Keratinocyte (primary cell): Measurements from ENCODE around the gene CACNB2. TPM values are rescaled to one million over a fixed set of nuclear protein-coding genes. Genes with fewer than 3 reads are reported as not detected.

Experiments used
- DNase-seq: peaks from one replicate; pipeline ENCODE4 v3.0.0-alpha.2; 2011; ENCODE audit warnings: low read depth, missing footprints, low spot score
- FAIRE-seq: peaks from 2 replicates; lab custom pipeline; 2011; peaks lifted over from hg19 to GRCh38; lab: Jason Lieb, UNC
- H2AFZ ChIP-seq: 2 replicates; pipeline ENCODE4 v1.6.0; 2012; ENCODE audit warnings: low read length, control low read depth, inconsistent platforms; ENCODE audit not compliant: control insufficient read depth
- H3K27ac ChIP-seq: 2 replicates; pipeline ENCODE4 v1.5.1; 2011; ENCODE audit warnings: low read length; ENCODE audit not compliant: control insufficient read depth, insufficient read depth
- H3K27me3 ChIP-seq: 3 replicates; pipeline ENCODE4 v1.6.0; 2011; ENCODE audit warnings: low read length; ENCODE audit not compliant: control insufficient read depth, insufficient read depth; ENCODE audit errors: extremely low read depth
- H3K36me3 ChIP-seq, 2 experiments: 2 replicates in 1 of 2; 3 replicates in 1 of 2; pipeline ENCODE4 v1.5.1; 2011; ENCODE audit warnings: low read length in 2 of 2, mild to moderate bottlenecking in 1 of 2; ENCODE audit not compliant: control insufficient read depth in 2 of 2, insufficient read depth in 2 of 2; ENCODE audit errors: extremely low read depth in 1 of 2
- H3K4me1 ChIP-seq: 3 replicates; pipeline ENCODE4 v1.5.1; 2011; ENCODE audit warnings: low read length; ENCODE audit not compliant: control insufficient read depth, insufficient read depth; ENCODE audit errors: extremely low read depth
- H3K4me2 ChIP-seq: 3 replicates; pipeline ENCODE4 v1.6.0; 2011; ENCODE audit warnings: low read depth, low read length; ENCODE audit not compliant: control insufficient read depth, insufficient read depth; ENCODE audit errors: extremely low read depth
- H3K4me3 ChIP-seq, 3 experiments: fragments of 200-600 bp in 1 of 3; sonication (generic) in 1 of 3; 2 replicates in 2 of 3; 3 replicates in 1 of 3; pipeline ENCODE4 v1.5.1; 2011 to 2016; ENCODE audit warnings: low read length in 3 of 3, mild to moderate bottlenecking in 3 of 3, control low read depth in 2 of 3, inconsistent platforms in 1 of 3, low read depth in 1 of 3, mixed read lengths in 1 of 3, mixed run types in 1 of 3, moderate library complexity in 1 of 3; ENCODE audit not compliant: control insufficient read depth in 2 of 3, insufficient read depth in 2 of 3; ENCODE audit errors: extremely low read depth in 1 of 3
- H3K79me2 ChIP-seq: 2 replicates; pipeline ENCODE4 v1.6.0; 2012; ENCODE audit warnings: low read length; ENCODE audit not compliant: control insufficient read depth, insufficient read depth
- H3K9ac ChIP-seq: 3 replicates; pipeline ENCODE4 v1.6.0; 2011; ENCODE audit warnings: low read length; ENCODE audit not compliant: control insufficient read depth, insufficient read depth; ENCODE audit errors: extremely low read depth
- H3K9me1 ChIP-seq: 3 replicates; pipeline ENCODE4 v1.6.0; 2011; ENCODE audit warnings: low read length; ENCODE audit not compliant: control insufficient read depth, insufficient read depth; ENCODE audit errors: extremely low read depth
- H3K9me3 ChIP-seq: 2 replicates; pipeline ENCODE4 v1.5.1; 2012; ENCODE audit warnings: low read depth, low read length; ENCODE audit not compliant: control insufficient read depth
- H4K20me1 ChIP-seq: 3 replicates; pipeline ENCODE4 v1.6.0; 2011; ENCODE audit warnings: low read length; ENCODE audit not compliant: control insufficient read depth, insufficient read depth; ENCODE audit errors: extremely low read depth
- EZH2 ChIP-seq: IDR thresholded peaks from one replicate; pipeline ENCODE4 v1.6.1; 2012; ENCODE audit warnings: inconsistent platforms, mild to moderate bottlenecking, low read length, moderate library complexity
- dilution Hi-C: fragments of 300-500 bp; cut with MboI; formaldehyde crosslinking; loops from one replicate; pipeline ENCODE4 v1.7.0; 2020; ENCODE audit warnings: low sequenced_read_pairs; ENCODE audit not compliant: extremely low pct_ligation_motif_present
- polyA plus RNA-seq, 5 experiments: library from polyadenylated mRNA; depleted of rRNA in 3 of 5; stranded (reverse) in 3 of 5; stranded (forward) in 1 of 5; unstranded in 1 of 5; fragments of >200 nt; gene quantifications; 1 replicate in 1 of 5; 2 replicates in 3 of 5; 3 replicates in 1 of 5; pipeline versions ENCODE4 v1.2.1 to v1.2.3, GENCODE V29; 2011 to 2012; ENCODE audit warnings: missing spikeins in 2 of 5, low read depth in 1 of 5, low replicate concordance in 1 of 5
- TF ChIP-seq, protein P1 (sequence below), 3 experiments: IDR thresholded peaks in 1 of 3; conservative IDR thresholded peaks in 1 of 3; optimal IDR thresholded peaks in 1 of 3; 2 replicates in 2 of 3; 3 replicates in 1 of 3; pipeline versions ENCODE3 to v1.5.1; 2011; ENCODE audit warnings: low read length in 3 of 3, mild to moderate bottlenecking in 3 of 3, moderate library complexity in 2 of 3, control low read depth in 1 of 3, inconsistent platforms in 1 of 3; ENCODE audit not compliant: insufficient read depth in 2 of 3; ENCODE audit errors: extremely low read depth in 1 of 3

Gene CACNB2
- polyA plus RNA-seq, 1 donor (not counting 4 experiments of a cell fraction or from before 2014, with no cell fraction given): 0.03 TPM

DNA sequence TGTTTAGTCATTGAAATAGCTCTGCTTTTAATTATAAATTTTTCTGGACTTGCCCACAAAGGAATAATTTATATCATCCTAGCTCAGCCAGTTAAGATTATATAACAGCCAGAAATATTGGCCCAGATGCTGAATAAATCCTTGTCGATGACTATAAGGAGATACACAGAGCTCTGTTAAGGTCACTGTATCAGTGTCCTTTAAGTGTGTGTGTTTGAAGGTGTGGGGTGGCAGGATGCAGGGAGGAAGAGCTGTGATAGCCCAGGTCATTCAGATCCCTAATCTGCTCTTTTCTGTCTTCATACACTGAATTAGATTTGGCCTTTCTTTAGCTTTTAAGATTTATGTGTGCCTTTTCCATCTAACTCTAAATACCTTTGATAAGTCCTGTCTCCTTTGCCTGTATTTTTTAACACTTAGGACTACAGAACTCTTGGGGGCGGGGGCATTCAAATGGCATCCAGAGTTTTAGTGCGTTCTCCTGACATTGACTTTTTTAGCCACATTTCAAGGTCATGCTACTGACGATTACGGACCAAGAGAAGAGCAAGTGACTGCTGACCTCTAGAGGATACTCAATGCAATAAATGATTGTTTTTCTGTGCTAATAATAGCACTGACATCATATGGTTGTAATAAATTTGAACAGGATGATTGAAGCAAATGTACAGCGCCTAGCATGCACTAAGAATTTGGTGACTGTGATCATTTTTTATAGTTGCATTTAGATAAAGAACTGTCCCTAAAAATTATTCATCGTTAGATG lies 172.3 kb downstream of the CACNB2 start:
- H2AFZ ChIP-seq: no peak overlapping the region
- H3K79me2 ChIP-seq: no peaks in the 10 kb centered on the region
- no peaks in the 10 kb centered on the region for H3K9me1 ChIP-seq
- H3K9me3 ChIP-seq: no peaks in the 10 kb centered on the region
- no peak overlapping the region for H3K4me2 ChIP-seq
- no peaks in the 10 kb centered on the region for H3K27me3 ChIP-seq
- H3K9ac ChIP-seq: no peak overlapping the region
- H3K36me3 ChIP-seq: no peaks in the 10 kb centered on the region
- no peak for TF ChIP-seq EZH2
- TF ChIP-seq, protein P1, sequence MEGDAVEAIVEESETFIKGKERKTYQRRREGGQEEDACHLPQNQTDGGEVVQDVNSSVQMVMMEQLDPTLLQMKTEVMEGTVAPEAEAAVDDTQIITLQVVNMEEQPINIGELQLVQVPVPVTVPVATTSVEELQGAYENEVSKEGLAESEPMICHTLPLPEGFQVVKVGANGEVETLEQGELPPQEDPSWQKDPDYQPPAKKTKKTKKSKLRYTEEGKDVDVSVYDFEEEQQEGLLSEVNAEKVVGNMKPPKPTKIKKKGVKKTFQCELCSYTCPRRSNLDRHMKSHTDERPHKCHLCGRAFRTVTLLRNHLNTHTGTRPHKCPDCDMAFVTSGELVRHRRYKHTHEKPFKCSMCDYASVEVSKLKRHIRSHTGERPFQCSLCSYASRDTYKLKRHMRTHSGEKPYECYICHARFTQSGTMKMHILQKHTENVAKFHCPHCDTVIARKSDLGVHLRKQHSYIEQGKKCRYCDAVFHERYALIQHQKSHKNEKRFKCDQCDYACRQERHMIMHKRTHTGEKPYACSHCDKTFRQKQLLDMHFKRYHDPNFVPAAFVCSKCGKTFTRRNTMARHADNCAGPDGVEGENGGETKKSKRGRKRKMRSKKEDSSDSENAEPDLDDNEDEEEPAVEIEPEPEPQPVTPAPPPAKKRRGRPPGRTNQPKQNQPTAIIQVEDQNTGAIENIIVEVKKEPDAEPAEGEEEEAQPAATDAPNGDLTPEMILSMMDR (optimal IDR thresholded peaks at IDR 0.05 in 1 of 3, IDR thresholded peaks at IDR 0.05 in 1 of 3, conservative IDR thresholded peaks at IDR 0.05 in 1 of 3; ENCODE audit: extremely low read depth in 1 of 3, insufficient read depth in 2 of 3, low read length in 3 of 3): peak; percentile 31 to 40 (median 38)
- H3K27ac ChIP-seq: no peak overlapping the region
- peak; percentile 74 for FAIRE-seq
- dilution Hi-C loops: no loop called here
- H3K4me1 ChIP-seq: no peaks in the 10 kb centered on the region
- DNase-seq: no peak
- H3K4me3 ChIP-seq: no peak overlapping the region
- no peaks in the 10 kb centered on the region for H4K20me1 ChIP-seq

DNA sequence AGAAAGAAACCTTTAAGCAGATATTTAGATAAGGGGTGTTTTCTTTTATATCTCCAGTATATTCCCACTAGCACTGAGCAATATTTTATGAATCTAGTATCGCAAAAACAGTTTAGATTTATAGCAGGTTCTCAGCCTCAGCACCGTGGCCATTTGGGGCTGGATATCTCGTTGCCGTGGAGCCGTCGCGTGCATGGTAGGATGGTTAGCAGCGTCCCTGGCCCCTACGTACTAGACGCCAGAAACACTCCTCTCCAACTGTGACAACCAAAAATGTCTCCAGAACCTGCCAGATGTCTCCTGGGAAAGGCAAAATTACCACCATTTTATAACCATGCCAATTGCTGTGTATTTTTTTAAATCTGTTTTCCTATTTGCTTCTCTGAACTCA lies 172.9 kb downstream of the CACNB2 start:
- Histone ChIP-seq H3K4me3 (no peak overlapping the region), H3K79me2 (no peaks in the 10 kb centered on the region), H3K9me3 (no peaks in the 10 kb centered on the region), H3K4me1 (no peaks in the 10 kb centered on the region), H3K4me2 (no peak overlapping the region), H2AFZ (no peak overlapping the region), H3K27ac (no peak overlapping the region), H4K20me1 (no peaks in the 10 kb centered on the region), H3K9me1 (no peaks in the 10 kb centered on the region), H3K9ac (no peak overlapping the region), H3K27me3 (no peaks in the 10 kb centered on the region), H3K36me3 (no peaks in the 10 kb centered on the region)
- DNase-seq: no peak
- TF ChIP-seq, protein P1 (optimal IDR thresholded peaks at IDR 0.05 in 1 of 3, IDR thresholded peaks at IDR 0.05 in 1 of 3, conservative IDR thresholded peaks at IDR 0.05 in 1 of 3; ENCODE audit: extremely low read depth in 1 of 3, insufficient read depth in 2 of 3, low read length in 3 of 3): no peak
- no peak for TF ChIP-seq EZH2
- dilution Hi-C loops: no loop called here
- no peak for FAIRE-seq
